ENCODE results near the gene FLNB.

The FLNB gene

DNA sequence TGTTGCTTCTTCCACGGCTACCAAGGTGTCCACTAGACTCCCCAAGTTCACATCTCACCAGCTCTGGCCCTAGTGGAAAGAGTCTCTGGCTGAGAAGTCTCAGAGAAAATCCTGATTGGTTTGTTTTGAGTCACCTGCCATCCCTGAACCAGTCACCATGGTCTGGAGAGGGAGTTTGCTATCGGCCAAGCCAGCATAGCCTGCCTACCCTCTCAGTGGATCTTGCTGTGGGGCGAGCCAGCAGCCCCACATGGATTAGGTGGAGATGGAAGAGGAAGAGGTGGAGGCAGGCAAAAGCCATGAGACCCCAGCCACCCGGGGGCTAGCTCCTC lies 48.1 kb upstream of the FLNB start:
- no peak for TF ChIP-seq ZSCAN18 (tag by site-specific recombination; IDR thresholded peaks at IDR 0.05)
- no peak for TF ChIP-seq KLF7 (tag by site-specific recombination; IDR thresholded peaks at IDR 0.05; ENCODE audit: borderline replicate concordance)
- TF ChIP-seq HOXA7 (CRISPR knock-in tag; IDR thresholded peaks at IDR 0.05; ENCODE audit: borderline replicate concordance) = no peak
- no peak for TF ChIP-seq REPIN1 (tag by site-specific recombination; IDR thresholded peaks at IDR 0.05; ENCODE audit: low read depth)
- no peak for TF ChIP-seq ZNF112 (tag by site-specific recombination; IDR thresholded peaks at IDR 0.05)
- no peak for TF ChIP-seq ZNF843 (tag by site-specific recombination; IDR thresholded peaks at IDR 0.05)
- no peak for TF ChIP-seq ZFP3 (tag by site-specific recombination; IDR thresholded peaks at IDR 0.05; ENCODE audit: low read depth)
- no peak for TF ChIP-seq ZNF654 (tag by site-specific recombination; IDR thresholded peaks at IDR 0.05; ENCODE audit: low read depth)
- TF ChIP-seq ZXDB (tag by site-specific recombination; IDR thresholded peaks at IDR 0.05) = no peak
- TF ChIP-seq ZNF133 (tag by site-specific recombination; IDR thresholded peaks at IDR 0.05) = no peak
- no peak for TF ChIP-seq SP3 (tag by site-specific recombination; IDR thresholded peaks at IDR 0.05)
- no peak for TF ChIP-seq ZNF488 (tag by site-specific recombination; IDR thresholded peaks at IDR 0.05)
- no peak for TF ChIP-seq ZNF140 (tag by site-specific recombination; IDR thresholded peaks at IDR 0.05)
- no peak for TF ChIP-seq ATF2 (tag by site-specific recombination; IDR thresholded peaks at IDR 0.05; ENCODE audit: low read depth)
- no peak for TF ChIP-seq ZNF221 (tag by site-specific recombination; IDR thresholded peaks at IDR 0.05; ENCODE audit: borderline replicate concordance)
- TF ChIP-seq KLF10 (tag by site-specific recombination; IDR thresholded peaks at IDR 0.05) = no peak
- TF ChIP-seq ZBTB44 (tag by site-specific recombination; IDR thresholded peaks at IDR 0.05) = no peak
- no peak for TF ChIP-seq ZBTB8A (tag by site-specific recombination; IDR thresholded peaks at IDR 0.05)
- no peak for TF ChIP-seq ZSCAN30 (tag by site-specific recombination; IDR thresholded peaks at IDR 0.05)
- no peak for TF ChIP-seq ZNF37A (tag by site-specific recombination; IDR thresholded peaks at IDR 0.05)
- H3K4me3 ChIP-seq (ENCODE audit: low read depth, low read length) = no peak overlapping the region
- H3K4me1 ChIP-seq (ENCODE audit: control insufficient read depth, insufficient read depth, low read length) = no peaks in the 10 kb centered on the region
- CTCF ChIA-PET = no interaction called here
- H3K36me3 ChIP-seq (ENCODE audit: control insufficient read depth in 2 of 2, insufficient read depth in 1 of 2, low read length in 2 of 2) = no peaks in the 10 kb centered on the region
- H3K9me3 ChIP-seq (ENCODE audit: control insufficient read depth, insufficient read depth, low read depth, low read length) = no peaks in the 10 kb centered on the region
- POLR2A ChIA-PET = no interaction called here
- H3K27ac ChIP-seq (ENCODE audit: extremely low read depth, low read depth, low read length) = no peak overlapping the region

- ChIA-PET CTCF (interaction anchor here (0.6 to 2.4 kb wide), 3 partner anchors 10 to 97 kb away, joined by 3 to 11 read pairs (median 4); no protein-coding TSS in a partner anchor), POLR2A (no interaction called here)
- TF ChIP-seq ZSCAN30 (tag by site-specific recombination; IDR thresholded peaks at IDR 0.05) = no peak
- 0 out of 2 replicates have a peak, but pooled peaks have one; percentile 13 for TF ChIP-seq GLIS1 (tag by site-specific recombination; IDR thresholded peaks at IDR 0.05)
- TF ChIP-seq PRDM1 (tag by site-specific recombination; IDR thresholded peaks at IDR 0.05) = peak; percentile 60
- Histone ChIP-seq H3K4me3 (ENCODE audit: low read depth, low read length) (no peak overlapping the region), H3K4me1 (ENCODE audit: control insufficient read depth, insufficient read depth, low read length) (no peaks in the 10 kb centered on the region), H3K36me3 (ENCODE audit: control insufficient read depth in 2 of 2, insufficient read depth in 1 of 2, low read length in 2 of 2) (no peaks in the 10 kb centered on the region), H3K27ac (ENCODE audit: extremely low read depth, low read depth, low read length) (no peak overlapping the region), H3K9me3 (ENCODE audit: control insufficient read depth, insufficient read depth, low read depth, low read length) (no peaks in the 10 kb centered on the region)
Measured at GRCh38 chr3:57961177-57961827, 46.9 kb upstream of the FLNB start.

Data from HEK293 (cell line).